GM12892 (cell line): Measurements from ENCODE around the gene SHROOM4.

Experiments used
- POLR2AphosphoS5 ChIP-seq: IDR thresholded peaks from 2 replicates; pipeline ENCODE4 v1.6.1; 2011; ENCODE audit warnings: low read depth, low read length, control low read depth
- TAF1 ChIP-seq: IDR thresholded peaks from 2 replicates; pipeline ENCODE4 v1.6.1; 2011; ENCODE audit warnings: low read depth, mild to moderate bottlenecking, control low read depth, low read length, borderline replicate concordance

GRCh38 chrX:50635817-50636365 is 178.1 kb downstream of the SHROOM4 start:
- TF ChIP-seq POLR2AphosphoS5 (no peak), TAF1 (no peak)
